ENCODE results near the gene CACNA1B. TPM values are rescaled to one million over a fixed set of nuclear protein-coding genes. Genes with fewer than 3 reads are reported as not detected.

Gene CACNA1B
- total and polyA plus RNA-seq, 2 of the 13 experiments (the other 11 are each of a cell fraction or from before 2014, with no cell fraction given): under 0.01 to 0.04 TPM

DNA sequence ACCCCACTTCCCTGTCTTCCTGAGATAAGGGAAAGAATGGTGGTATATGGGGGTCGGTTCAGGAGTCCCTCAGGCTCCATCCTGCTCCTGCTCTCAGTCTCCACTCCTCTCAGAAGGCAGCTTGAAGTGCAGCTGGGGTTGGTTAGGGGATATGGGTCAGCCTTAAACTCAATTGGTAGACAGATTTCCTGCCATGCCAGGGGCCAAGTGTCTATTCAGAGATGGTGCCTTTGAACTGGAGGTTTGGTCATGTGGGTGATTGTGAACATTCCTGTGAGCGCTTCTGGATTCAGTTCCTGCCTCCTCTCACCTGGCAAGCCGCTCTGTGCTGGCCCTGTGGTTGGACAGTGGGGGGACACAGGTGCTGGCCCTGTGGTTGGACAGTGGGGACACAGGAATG lies 35.1 kb downstream of the CACNA1B start (continued):
- TF ChIP-seq, protein P1, sequence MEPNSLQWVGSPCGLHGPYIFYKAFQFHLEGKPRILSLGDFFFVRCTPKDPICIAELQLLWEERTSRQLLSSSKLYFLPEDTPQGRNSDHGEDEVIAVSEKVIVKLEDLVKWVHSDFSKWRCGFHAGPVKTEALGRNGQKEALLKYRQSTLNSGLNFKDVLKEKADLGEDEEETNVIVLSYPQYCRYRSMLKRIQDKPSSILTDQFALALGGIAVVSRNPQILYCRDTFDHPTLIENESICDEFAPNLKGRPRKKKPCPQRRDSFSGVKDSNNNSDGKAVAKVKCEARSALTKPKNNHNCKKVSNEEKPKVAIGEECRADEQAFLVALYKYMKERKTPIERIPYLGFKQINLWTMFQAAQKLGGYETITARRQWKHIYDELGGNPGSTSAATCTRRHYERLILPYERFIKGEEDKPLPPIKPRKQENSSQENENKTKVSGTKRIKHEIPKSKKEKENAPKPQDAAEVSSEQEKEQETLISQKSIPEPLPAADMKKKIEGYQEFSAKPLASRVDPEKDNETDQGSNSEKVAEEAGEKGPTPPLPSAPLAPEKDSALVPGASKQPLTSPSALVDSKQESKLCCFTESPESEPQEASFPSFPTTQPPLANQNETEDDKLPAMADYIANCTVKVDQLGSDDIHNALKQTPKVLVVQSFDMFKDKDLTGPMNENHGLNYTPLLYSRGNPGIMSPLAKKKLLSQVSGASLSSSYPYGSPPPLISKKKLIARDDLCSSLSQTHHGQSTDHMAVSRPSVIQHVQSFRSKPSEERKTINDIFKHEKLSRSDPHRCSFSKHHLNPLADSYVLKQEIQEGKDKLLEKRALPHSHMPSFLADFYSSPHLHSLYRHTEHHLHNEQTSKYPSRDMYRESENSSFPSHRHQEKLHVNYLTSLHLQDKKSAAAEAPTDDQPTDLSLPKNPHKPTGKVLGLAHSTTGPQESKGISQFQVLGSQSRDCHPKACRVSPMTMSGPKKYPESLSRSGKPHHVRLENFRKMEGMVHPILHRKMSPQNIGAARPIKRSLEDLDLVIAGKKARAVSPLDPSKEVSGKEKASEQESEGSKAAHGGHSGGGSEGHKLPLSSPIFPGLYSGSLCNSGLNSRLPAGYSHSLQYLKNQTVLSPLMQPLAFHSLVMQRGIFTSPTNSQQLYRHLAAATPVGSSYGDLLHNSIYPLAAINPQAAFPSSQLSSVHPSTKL (CRISPR knock-in tag; IDR thresholded peaks at IDR 0.05): no peak
- TF ChIP-seq ZNF562 (CRISPR knock-in tag; IDR thresholded peaks at IDR 0.05; ENCODE audit: borderline replicate concordance): no peak
- TF ChIP-seq, protein P2, sequence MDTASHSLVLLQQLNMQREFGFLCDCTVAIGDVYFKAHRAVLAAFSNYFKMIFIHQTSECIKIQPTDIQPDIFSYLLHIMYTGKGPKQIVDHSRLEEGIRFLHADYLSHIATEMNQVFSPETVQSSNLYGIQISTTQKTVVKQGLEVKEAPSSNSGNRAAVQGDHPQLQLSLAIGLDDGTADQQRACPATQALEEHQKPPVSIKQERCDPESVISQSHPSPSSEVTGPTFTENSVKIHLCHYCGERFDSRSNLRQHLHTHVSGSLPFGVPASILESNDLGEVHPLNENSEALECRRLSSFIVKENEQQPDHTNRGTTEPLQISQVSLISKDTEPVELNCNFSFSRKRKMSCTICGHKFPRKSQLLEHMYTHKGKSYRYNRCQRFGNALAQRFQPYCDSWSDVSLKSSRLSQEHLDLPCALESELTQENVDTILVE (CRISPR knock-in tag; IDR thresholded peaks at IDR 0.05): no peak
- no peak for TF ChIP-seq ZNF766 (CRISPR knock-in tag; IDR thresholded peaks at IDR 0.05; ENCODE audit: borderline replicate concordance)
- TF ChIP-seq, protein P3, sequence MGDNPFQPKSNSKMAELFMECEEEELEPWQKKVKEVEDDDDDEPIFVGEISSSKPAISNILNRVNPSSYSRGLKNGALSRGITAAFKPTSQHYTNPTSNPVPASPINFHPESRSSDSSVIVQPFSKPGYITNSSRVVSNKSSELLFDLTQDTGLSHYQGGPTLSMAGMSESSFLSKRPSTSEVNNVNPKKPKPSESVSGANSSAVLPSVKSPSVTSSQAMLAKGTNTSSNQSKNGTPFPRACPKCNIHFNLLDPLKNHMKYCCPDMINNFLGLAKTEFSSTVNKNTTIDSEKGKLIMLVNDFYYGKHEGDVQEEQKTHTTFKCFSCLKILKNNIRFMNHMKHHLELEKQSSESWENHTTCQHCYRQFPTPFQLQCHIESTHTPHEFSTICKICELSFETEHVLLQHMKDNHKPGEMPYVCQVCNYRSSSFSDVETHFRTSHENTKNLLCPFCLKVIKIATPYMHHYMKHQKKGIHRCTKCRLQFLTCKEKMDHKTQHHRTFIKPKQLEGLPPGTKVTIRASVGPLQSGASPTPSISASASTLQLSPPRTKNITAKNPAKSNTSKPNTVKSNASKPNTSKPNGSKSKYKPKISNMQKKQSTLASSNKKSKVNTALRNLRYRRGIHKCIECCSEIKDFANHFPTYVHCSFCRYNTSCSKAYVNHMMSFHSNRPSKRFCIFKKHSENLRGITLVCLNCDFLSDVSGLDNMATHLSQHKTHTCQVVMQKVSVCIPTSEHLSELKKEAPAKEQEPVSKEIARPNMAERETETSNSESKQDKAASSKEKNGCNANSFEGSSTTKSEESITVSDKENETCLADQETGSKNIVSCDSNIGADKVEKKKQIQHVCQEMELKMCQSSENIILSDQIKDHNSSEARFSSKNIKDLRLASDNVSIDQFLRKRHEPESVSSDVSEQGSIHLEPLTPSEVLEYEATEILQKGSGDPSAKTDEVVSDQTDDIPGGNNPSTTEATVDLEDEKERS (CRISPR knock-in tag; IDR thresholded peaks at IDR 0.05): no peak
- no peak for TF ChIP-seq HMG20B (CRISPR knock-in tag; conservative IDR thresholded peaks at IDR 0.05)
- no peak for TF ChIP-seq ZNF549 (CRISPR knock-in tag; IDR thresholded peaks at IDR 0.05)
- no peak for TF ChIP-seq NFKBIZ (CRISPR knock-in tag; IDR thresholded peaks at IDR 0.05)
- TF ChIP-seq ZNF878 (CRISPR knock-in tag; IDR thresholded peaks at IDR 0.05): no peak
- TF ChIP-seq STAG1 (CRISPR knock-in tag; IDR thresholded peaks at IDR 0.05): no peak
- no peak for TF ChIP-seq YEATS4 (CRISPR knock-in tag; IDR thresholded peaks at IDR 0.05; ENCODE audit: borderline replicate concordance)
- no peak for TF ChIP-seq ZFP82 (CRISPR knock-in tag; IDR thresholded peaks at IDR 0.05; ENCODE audit: borderline replicate concordance)

Data from HepG2 (cell line).